Mucosa of rectum (tissue), 2 donors: ENCODE results near the gene TRIM25.

Experiments
- H3K27ac ChIP-seq, 2 donors: one replicate each; pipeline ENCODE4 v1.7.0; 2013; ENCODE audit warnings: inconsistent platforms in 2 of 2, low read depth in 2 of 2, low read length in 2 of 2
- H3K27me3 ChIP-seq, 2 donors: one replicate each; pipeline ENCODE4 v1.7.0; 2013; ENCODE audit warnings: low read length in 2 of 2; ENCODE audit not compliant: control insufficient read depth in 2 of 2, insufficient read depth in 2 of 2
- H3K36me3 ChIP-seq, 2 donors: one replicate each; pipeline ENCODE4 v1.7.0; 2013; ENCODE audit warnings: low read length in 2 of 2; ENCODE audit not compliant: control insufficient read depth in 2 of 2, insufficient read depth in 2 of 2
- H3K4me1 ChIP-seq, 2 donors: one replicate each; pipeline ENCODE4 v1.7.0; 2013; ENCODE audit warnings: low read length in 2 of 2, mild to moderate bottlenecking in 1 of 2; ENCODE audit not compliant: control insufficient read depth in 2 of 2, insufficient read depth in 2 of 2
- H3K4me3 ChIP-seq, 2 donors: one replicate each; pipeline ENCODE4 v1.7.0; 2013; ENCODE audit warnings: low read length in 2 of 2
- H3K9ac ChIP-seq, 2 donors: one replicate each; pipeline ENCODE4 v1.7.0; 2013; ENCODE audit warnings: low read length in 2 of 2, low read depth in 1 of 2, mild to moderate bottlenecking in 1 of 2
- H3K9me3 ChIP-seq, 2 donors: one replicate each; pipeline ENCODE4 v1.7.0; 2013; ENCODE audit warnings: low read length in 2 of 2; ENCODE audit not compliant: control insufficient read depth in 2 of 2
- donor health status: healthy.
- donor health status: Normal muscosa, but diverticular disease.

The TRIM25 gene

GRCh38 chr17:56847106-56847505 lies 66.7 kb downstream of the TRIM25 start:
- Histone ChIP-seq H3K27ac (no peak overlapping the region), H3K4me1 (no peaks in the 10 kb centered on the region), H3K4me3 (no peak overlapping the region), H3K36me3 (peaks cover 9 to 15% of the 10 kb centered on the region in 2 donors), H3K27me3 (no peaks in the 10 kb centered on the region), H3K9ac (no peak overlapping the region), H3K9me3 (no peaks in the 10 kb centered on the region)

- Histone ChIP-seq H3K9ac (no peak overlapping the region), H3K36me3 (peaks cover 9 to 10% of the 10 kb centered on the region in 2 donors)
Measured at GRCh38 chr17:56845934-56846333, 67.9 kb downstream of the TRIM25 start.

GRCh38 chr17:56842577-56842976 lies 71.3 kb downstream of the TRIM25 start:
- Histone ChIP-seq H3K27me3 (no peaks in the 10 kb centered on the region), H3K9me3 (no peaks in the 10 kb centered on the region), H3K9ac (no peak overlapping the region), H3K4me3 (no peak overlapping the region), H3K36me3 (peaks cover 2 to 4% of the 10 kb centered on the region in 2 donors), H3K27ac (no peak overlapping the region), H3K4me1 (no peaks in the 10 kb centered on the region)

More at GRCh38 chr17:56845934-56846333, 67.9 kb downstream of the TRIM25 start:
- H3K4me1 ChIP-seq, result no peaks in the 10 kb centered on the region
- no peak overlapping the region for H3K27ac ChIP-seq
- H3K9me3 ChIP-seq, result no peaks in the 10 kb centered on the region
- no peak overlapping the region for H3K4me3 ChIP-seq
- H3K27me3 ChIP-seq, result no peaks in the 10 kb centered on the region

GRCh38 chr17:56838687-56839086 lies 75.2 kb downstream of the TRIM25 start:
- Histone ChIP-seq H3K9ac (no peak overlapping the region), H3K36me3 (peaks cover 0 to 4% of the 10 kb centered on the region in 2 donors), H3K9me3 (no peaks in the 10 kb centered on the region), H3K27ac (no peak overlapping the region), H3K27me3 (no peaks in the 10 kb centered on the region), H3K4me3 (no peak overlapping the region), H3K4me1 (peaks cover 9 to 12% of the 10 kb centered on the region in 2 donors)
